Right lobe of liver (tissue), 4 donors: ENCODE results near the gene TRIM66.

ENCODE experiments used
- POLR2A ChIP-seq: fragments of 450-650 bp; IDR thresholded peaks from one replicate; pipeline ENCODE4 v1.6.1; 2017; ENCODE audit warnings: antibody characterized with exemption, mild to moderate bottlenecking
- TF ChIP-seq, protein P1 (sequence below), 4 donors: fragments of 200-600 bp in 3 of 4; fragments of 450-650 bp in 1 of 4; IDR thresholded peaks; one replicate each; pipeline versions ENCODE4 v1.5.1 to v1.8.0; 2016 to 2022; ENCODE audit warnings: antibody characterized with exemption in 4 of 4, mild to moderate bottlenecking in 2 of 4
- donor health status: DM: no; HTN: no; CAD: no.
- donor health status: DM: no; HTN: no; CAD: no.
- donor health status: DM: no; HTN: yes; CAD: no.

DNA sequence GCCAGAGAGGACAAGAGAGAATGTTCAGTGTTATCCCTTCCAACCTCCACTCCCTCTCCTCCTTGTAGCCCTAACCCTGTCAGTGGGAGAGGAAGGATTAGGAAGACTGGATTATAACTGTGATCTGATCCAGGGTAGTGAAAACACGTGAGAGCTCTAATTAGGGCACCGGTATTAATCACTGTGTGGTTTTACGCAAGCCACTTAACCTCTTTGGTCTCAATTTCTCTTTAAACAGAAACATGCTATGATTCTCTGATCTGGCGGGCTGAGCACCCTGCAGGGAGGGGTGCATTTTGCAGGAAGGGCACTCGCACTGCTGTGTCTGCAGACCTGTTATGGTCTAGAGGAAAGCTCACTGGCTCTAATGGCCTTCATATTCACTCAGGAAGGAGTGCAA is 11.7 kb upstream of the TRIM66 start:
- TF ChIP-seq, protein P1, sequence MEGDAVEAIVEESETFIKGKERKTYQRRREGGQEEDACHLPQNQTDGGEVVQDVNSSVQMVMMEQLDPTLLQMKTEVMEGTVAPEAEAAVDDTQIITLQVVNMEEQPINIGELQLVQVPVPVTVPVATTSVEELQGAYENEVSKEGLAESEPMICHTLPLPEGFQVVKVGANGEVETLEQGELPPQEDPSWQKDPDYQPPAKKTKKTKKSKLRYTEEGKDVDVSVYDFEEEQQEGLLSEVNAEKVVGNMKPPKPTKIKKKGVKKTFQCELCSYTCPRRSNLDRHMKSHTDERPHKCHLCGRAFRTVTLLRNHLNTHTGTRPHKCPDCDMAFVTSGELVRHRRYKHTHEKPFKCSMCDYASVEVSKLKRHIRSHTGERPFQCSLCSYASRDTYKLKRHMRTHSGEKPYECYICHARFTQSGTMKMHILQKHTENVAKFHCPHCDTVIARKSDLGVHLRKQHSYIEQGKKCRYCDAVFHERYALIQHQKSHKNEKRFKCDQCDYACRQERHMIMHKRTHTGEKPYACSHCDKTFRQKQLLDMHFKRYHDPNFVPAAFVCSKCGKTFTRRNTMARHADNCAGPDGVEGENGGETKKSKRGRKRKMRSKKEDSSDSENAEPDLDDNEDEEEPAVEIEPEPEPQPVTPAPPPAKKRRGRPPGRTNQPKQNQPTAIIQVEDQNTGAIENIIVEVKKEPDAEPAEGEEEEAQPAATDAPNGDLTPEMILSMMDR (IDR thresholded peaks at IDR 0.05) = no peak
- TF ChIP-seq POLR2A = no peak
